Liver (tissue), 9 donors: ENCODE results near the gene SLC34A3. TPM values are rescaled to one million over a fixed set of nuclear protein-coding genes. Genes with fewer than 3 reads are reported as not detected.

ENCODE experiments used
- DNase-seq: peaks from one replicate; pipeline ENCODE4 v3.0.0-alpha.2; 2017; ENCODE audit warnings: low spot score
- H3K27ac ChIP-seq, 2 donors: one replicate each; pipeline ENCODE4 v1.7.0; 2013; ENCODE audit warnings: inconsistent platforms in 2 of 2, low read length in 2 of 2, control low read depth in 1 of 2, low read depth in 1 of 2, mild to moderate bottlenecking in 1 of 2
- H3K27me3 ChIP-seq, 4 donors: one replicate each; pipeline versions ENCODE4 v1.6.1 to v1.7.0; 2013; ENCODE audit warnings: low read length in 3 of 4, inconsistent platforms in 1 of 4, mild to moderate bottlenecking in 1 of 4, moderate library complexity in 1 of 4; ENCODE audit not compliant: control insufficient read depth in 4 of 4, insufficient read depth in 4 of 4
- H3K36me3 ChIP-seq, 4 donors: one replicate each; pipeline versions ENCODE4 v1.6.1 to v1.7.0; 2013; ENCODE audit warnings: low read length in 3 of 4, mild to moderate bottlenecking in 3 of 4, low read depth in 1 of 4, moderate library complexity in 1 of 4; ENCODE audit not compliant: control insufficient read depth in 4 of 4, insufficient read depth in 3 of 4
- H3K4me1 ChIP-seq, 4 donors: one replicate each; pipeline versions ENCODE4 v1.6.1 to v1.7.0; 2013; ENCODE audit warnings: low read length in 3 of 4, mild to moderate bottlenecking in 3 of 4, moderate library complexity in 1 of 4; ENCODE audit not compliant: control insufficient read depth in 4 of 4, insufficient read depth in 4 of 4
- H3K4me3 ChIP-seq, 3 donors: one replicate each; pipeline versions ENCODE4 v1.6.1 to v1.7.0; 2013; ENCODE audit warnings: low read length in 3 of 3, control low read depth in 1 of 3, low read depth in 1 of 3, mild to moderate bottlenecking in 1 of 3
- H3K9ac ChIP-seq, 2 donors: one replicate each; pipeline ENCODE4 v1.7.0; 2013; ENCODE audit warnings: low read length in 2 of 2, mild to moderate bottlenecking in 2 of 2, moderate library complexity in 2 of 2, control low read depth in 1 of 2, low read depth in 1 of 2
- H3K9me3 ChIP-seq, 4 donors: one replicate each; pipeline versions ENCODE4 v1.6.1 to v1.7.0; 2013; ENCODE audit warnings: low read length in 3 of 4; ENCODE audit not compliant: control insufficient read depth in 4 of 4
- ATF3 ChIP-seq: IDR thresholded peaks from 2 replicates; pipeline ENCODE4 v1.6.1; 2016; ENCODE audit warnings: antibody characterized with exemption
- CTCF ChIP-seq: fragments of 150-350 bp; IDR thresholded peaks from 2 replicates; pipeline ENCODE4 v1.5.1; 2017; ENCODE audit warnings: improper control_type of control experiment, low read depth, low read length; ENCODE audit not compliant: missing input control
- EGR1 ChIP-seq, 2 donors: IDR thresholded peaks; 2 replicates each; pipeline ENCODE4 v1.6.1; 2016 to 2018; ENCODE audit warnings: antibody characterized with exemption in 2 of 2, low read depth in 2 of 2
- FOXA1 ChIP-seq: IDR thresholded peaks from 2 replicates; pipeline ENCODE4 v1.6.1; 2016; ENCODE audit warnings: antibody characterized with exemption
- FOXA2 ChIP-seq: IDR thresholded peaks from 2 replicates; pipeline ENCODE4 v1.6.1; 2016; ENCODE audit warnings: antibody characterized with exemption
- GABPA ChIP-seq, 2 donors: IDR thresholded peaks in 1 of 2; conservative IDR thresholded peaks in 1 of 2; 2 replicates each; pipeline ENCODE4 v1.6.1; 2016; ENCODE audit warnings: antibody characterized with exemption in 2 of 2, mild to moderate bottlenecking in 1 of 2, moderate library complexity in 1 of 2
- HNF4A ChIP-seq, 2 donors: conservative IDR thresholded peaks; 2 replicates each; pipeline ENCODE4 v1.6.1; 2016; ENCODE audit warnings: antibody characterized with exemption in 2 of 2, mild to moderate bottlenecking in 2 of 2
- HNF4G ChIP-seq: IDR thresholded peaks from 2 replicates; pipeline ENCODE4 v1.6.1; 2016; ENCODE audit warnings: antibody characterized with exemption
- JUND ChIP-seq, 2 donors: IDR thresholded peaks; 2 replicates each; pipeline ENCODE4 v1.6.1; 2016; ENCODE audit warnings: antibody characterized with exemption in 2 of 2
- MAX ChIP-seq: IDR thresholded peaks from 2 replicates; pipeline ENCODE4 v1.6.1; 2016; ENCODE audit warnings: antibody characterized with exemption
- NR2F2 ChIP-seq: IDR thresholded peaks from 2 replicates; pipeline ENCODE4 v1.6.1; 2016; ENCODE audit warnings: antibody characterized with exemption
- RAD21 ChIP-seq, 2 donors: IDR thresholded peaks; 2 replicates each; pipeline ENCODE4 v1.6.1; 2016; ENCODE audit warnings: antibody characterized with exemption in 2 of 2, mild to moderate bottlenecking in 2 of 2
- REST ChIP-seq: IDR thresholded peaks from 2 replicates; pipeline ENCODE4 v1.6.1; 2016; ENCODE audit warnings: antibody characterized with exemption, mild to moderate bottlenecking
- RXRA ChIP-seq, 2 donors: IDR thresholded peaks; 2 replicates each; pipeline ENCODE4 v1.6.1; 2017 to 2018; ENCODE audit warnings: antibody characterized with exemption in 2 of 2, mild to moderate bottlenecking in 1 of 2
- SP1 ChIP-seq: IDR thresholded peaks from 2 replicates; pipeline ENCODE4 v1.6.1; 2018; ENCODE audit warnings: antibody characterized with exemption, mild to moderate bottlenecking
- TAF1 ChIP-seq: conservative IDR thresholded peaks from 2 replicates; pipeline ENCODE4 v1.6.1; 2016; ENCODE audit warnings: antibody characterized with exemption, mild to moderate bottlenecking
- YY1 ChIP-seq: IDR thresholded peaks from 2 replicates; pipeline ENCODE4 v1.6.1; 2016; ENCODE audit warnings: antibody characterized with exemption, mild to moderate bottlenecking
- ZBTB33 ChIP-seq: IDR thresholded peaks from 2 replicates; pipeline ENCODE4 v1.6.1; 2016; ENCODE audit warnings: antibody characterized with exemption
- WGBS: extraction: QIAGEN DNeasy Blood & Tissue Kit; methylation state at CpG from one replicate; pipeline ENCODE4 v1.1.7; 2013; 5-methylcytosine and 5-hydroxymethylcytosine counted together
- polyA plus RNA-seq, 2 donors: library from polyadenylated mRNA; stranded (reverse) in 1 of 2; unstranded in 1 of 2; fragments of 200-250 nt in 1 of 2; fragments of >200 nt in 1 of 2; fragmentation: Nextera tagmentation in 1 of 2; extraction: Ambion mirVana in 1 of 2; gene quantifications; one replicate each; pipeline versions ENCODE4 v1.2.1 to v1.2.3, GENCODE V29; 2013 to 2015
- total RNA-seq, 2 donors: library from RNA; depleted of rRNA; stranded (reverse); fragments of >200 nt; gene quantifications; one replicate each; pipeline ENCODE4 v1.2.3, GENCODE V29; 2014
- donor health status: healthy.
- donor health status: healthy.
- donor health status: healthy.
- donor health status: healthy.
- donor health status: healthy.

The SLC34A3 gene
- total and polyA plus RNA-seq, 4 donors = not detected

- peaks cover 5 to 13% (median 9%) of the 10 kb centered on the region in 4 donors for H3K36me3 ChIP-seq
- H3K27me3 ChIP-seq = no peaks in the 10 kb centered on the region
- no peak overlapping the region for H3K9ac ChIP-seq
- WGBS = 92% methylated on average over 34 of the region's 34 CpGs
- DNase-seq = peak; percentile 31
- TF ChIP-seq HNF4A (conservative IDR thresholded peaks at IDR 0.05) = no peak
- no peak for TF ChIP-seq ZBTB33
- TF ChIP-seq RXRA (IDR thresholded peaks at IDR 0.05) = no peak
- no peak for TF ChIP-seq YY1
- TF ChIP-seq FOXA2 = no peak
- no peak for TF ChIP-seq TAF1
- TF ChIP-seq ATF3 = no peak
- TF ChIP-seq MAX = no peak
- TF ChIP-seq NR2F2 = no peak
- TF ChIP-seq REST = no peak
- no peak for TF ChIP-seq GABPA (IDR thresholded peaks at IDR 0.05 in 1 of 2, conservative IDR thresholded peaks at IDR 0.05 in 1 of 2)
- no peak for TF ChIP-seq SP1
- TF ChIP-seq EGR1 (IDR thresholded peaks at IDR 0.05; ENCODE audit: low read depth in 2 of 2) = no peak
- TF ChIP-seq CTCF = no peak
- no peak for TF ChIP-seq FOXA1
- no peak for TF ChIP-seq RAD21 (IDR thresholded peaks at IDR 0.05)
- TF ChIP-seq JUND (IDR thresholded peaks at IDR 0.05) = no peak
- TF ChIP-seq HNF4G = no peak
- H3K4me1 ChIP-seq = peaks cover 11 to 33% (median 23%) of the 10 kb centered on the region in 4 donors
- H3K9me3 ChIP-seq = no peaks in the 10 kb centered on the region
- H3K27ac ChIP-seq = no peak overlapping the region
- H3K4me3 ChIP-seq = no peak overlapping the region
Observed at GRCh38 chr9:137266585-137267453, 36.1 kb downstream of the SLC34A3 start.
